Mononuclear cell (primary cell): ENCODE data around the gene MZB1. TPM values are rescaled to one million over a fixed set of nuclear protein-coding genes. Genes with fewer than 3 reads are reported as not detected.
"Not testable (repeated sequence)": the region's sequence is repeated elsewhere in the genome, so short reads cannot be mapped to it uniquely, and the experiment has no call there.

Source experiments
- H3K27me3 ChIP-seq: 2 replicates; pipeline ENCODE4 v1.6.0; 2011; ENCODE audit warnings: low read length, control low read depth; ENCODE audit not compliant: insufficient read depth
- H3K4me1 ChIP-seq: 2 replicates; pipeline ENCODE4 v1.5.1; 2011; ENCODE audit warnings: mild to moderate bottlenecking, low read length, control low read depth; ENCODE audit not compliant: insufficient read depth
- H3K4me3 ChIP-seq: 2 replicates; pipeline ENCODE4 v1.5.1; 2011; ENCODE audit warnings: mild to moderate bottlenecking, low read length, moderate library complexity
- H3K9me3 ChIP-seq: 2 replicates; pipeline ENCODE4 v1.5.1; 2011; ENCODE audit warnings: low read depth, mild to moderate bottlenecking, control low read depth, low read length
- total RNA-seq: library from RNA; depleted of rRNA; stranded (reverse); fragments of >200 nt; gene quantifications from one replicate; pipeline ENCODE4 v1.2.3, GENCODE V29; 2012

Gene MZB1
- total RNA-seq, 1 donor, result 2.9 TPM

- H3K9me3 ChIP-seq, result no peaks in the 10 kb centered on the region
- H3K27me3 ChIP-seq, result peaks cover 4% of the 10 kb centered on the region
- peak overlapping the region; percentile 9 for H3K4me3 ChIP-seq
- peaks cover 90% of the 10 kb centered on the region for H3K4me1 ChIP-seq
These were observed 1.4 kb downstream of the MZB1 start for GRCh38 chr5:139388198-139388821.

- H3K9me3 ChIP-seq, result no peaks in the 10 kb centered on the region
- H3K4me1 ChIP-seq, result peaks cover 85% of the 10 kb centered on the region
- peak overlapping the region; percentile 9 for H3K4me3 ChIP-seq
- no peaks in the 10 kb centered on the region for H3K27me3 ChIP-seq
These were observed 2.0 kb downstream of the MZB1 start for GRCh38 chr5:139387611-139388197.

- not testable (repeated sequence) for H3K9me3 ChIP-seq, H3K4me3 ChIP-seq, H3K27me3 ChIP-seq
- H3K4me1 ChIP-seq, result peaks cover 81% of the 10 kb centered on the region
These were observed 2.8 kb downstream of the MZB1 start for GRCh38 chr5:139386956-139387355.

- H3K4me3 ChIP-seq, result no peak overlapping the region
- H3K9me3 ChIP-seq, result no peaks in the 10 kb centered on the region
- peaks cover 72% of the 10 kb centered on the region for H3K4me1 ChIP-seq
- no peaks in the 10 kb centered on the region for H3K27me3 ChIP-seq
These were observed 3.7 kb downstream of the MZB1 start for GRCh38 chr5:139386050-139386438.

- H3K4me3 ChIP-seq, result peak overlapping the region; percentile 25
- H3K4me1 ChIP-seq, result peaks cover 65% of the 10 kb centered on the region
- H3K9me3 ChIP-seq, result no peaks in the 10 kb centered on the region
- H3K27me3 ChIP-seq, result no peaks in the 10 kb centered on the region
These were observed 4.4 kb downstream of the MZB1 start for GRCh38 chr5:139385061-139386049.

GRCh38 chr5:139384591-139385051, 5.1 kb downstream of the MZB1 start:
- Histone ChIP-seq H3K27me3 (no peaks in the 10 kb centered on the region), H3K9me3 (no peaks in the 10 kb centered on the region), H3K4me3 (peak overlapping the region; percentile 25), H3K4me1 (peaks cover 59% of the 10 kb centered on the region)

- Histone ChIP-seq H3K4me1 (peaks cover 54% of the 10 kb centered on the region), H3K4me3 (no peak overlapping the region), H3K9me3 (no peaks in the 10 kb centered on the region), H3K27me3 (no peaks in the 10 kb centered on the region)
These were observed 5.6 kb downstream of the MZB1 start for GRCh38 chr5:139383993-139384590.

GRCh38 chr5:139383275-139383992, 6.3 kb downstream of the MZB1 start, which contains the start of gene SLC23A1:
Gene SLC23A1, minus strand, starts transcription at chr5:139383297. Its CDS starts 44 bp downstream, at chr5:139383253.
- Histone ChIP-seq H3K4me3 (no peak within 1 kb of the TSS), H3K4me1 (peaks cover 47% of the 10 kb centered on the region), H3K27me3 (no peaks in the 10 kb centered on the region), H3K9me3 (no peaks in the 10 kb centered on the region)

- Histone ChIP-seq H3K9me3 (no peaks in the 10 kb centered on the region), H3K4me1 (peaks cover 41% of the 10 kb centered on the region), H3K4me3 (no peak overlapping the region), H3K27me3 (no peaks in the 10 kb centered on the region)
These were observed 6.9 kb downstream of the MZB1 start for GRCh38 chr5:139382807-139383206.

GRCh38 chr5:139381837-139382761, 7.6 kb downstream of the MZB1 start:
- peaks cover 37% of the 10 kb centered on the region for H3K4me1 ChIP-seq
- no peak overlapping the region for H3K4me3 ChIP-seq
- H3K27me3 ChIP-seq, result no peaks in the 10 kb centered on the region
- H3K9me3 ChIP-seq, result no peaks in the 10 kb centered on the region

- Histone ChIP-seq H3K27me3 (no peaks in the 10 kb centered on the region), H3K4me1 (peaks cover 17% of the 10 kb centered on the region), H3K4me3 (no peak overlapping the region), H3K9me3 (no peaks in the 10 kb centered on the region)
These were observed 9.9 kb downstream of the MZB1 start for GRCh38 chr5:139379626-139380449.

- H3K4me1 ChIP-seq, result peaks cover 8% of the 10 kb centered on the region
- H3K4me3 ChIP-seq, result no peak overlapping the region
These were observed 10.8 kb downstream of the MZB1 start for GRCh38 chr5:139378941-139379361.

More at GRCh38 chr5:139378941-139379361, 10.8 kb downstream of the MZB1 start:
- Histone ChIP-seq H3K27me3 (no peaks in the 10 kb centered on the region), H3K9me3 (no peaks in the 10 kb centered on the region)
